Measurements from ENCODE around the gene UGT8.

Gene UGT8

DNA sequence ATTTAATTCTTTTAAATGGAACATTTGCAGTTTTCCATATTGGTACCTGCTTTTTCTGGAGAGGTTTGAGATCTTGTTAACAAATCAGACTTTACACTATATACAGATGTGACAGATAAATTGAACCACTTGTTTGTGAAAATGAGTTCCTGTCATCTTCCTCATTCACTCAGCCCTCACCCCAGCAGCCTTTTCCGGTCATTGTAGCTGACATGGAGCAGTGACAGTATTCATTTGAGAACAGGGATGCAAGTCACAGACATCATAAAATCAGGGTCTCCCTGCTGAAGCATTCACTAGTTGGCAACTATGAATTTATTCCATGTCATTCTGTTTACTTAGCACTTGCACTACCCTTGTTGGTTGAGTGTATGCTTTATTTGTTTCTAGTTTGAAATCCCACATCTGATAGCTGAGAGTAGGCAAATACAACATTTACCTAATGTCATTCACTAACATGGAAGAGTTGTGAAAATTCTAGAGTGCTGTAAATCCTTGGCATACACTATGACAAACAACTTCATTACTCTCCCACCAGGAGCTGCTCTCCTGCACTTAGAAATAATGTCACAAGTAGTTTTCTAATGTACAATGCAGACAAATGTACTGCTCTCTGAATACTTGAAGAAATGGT, 78.9 kb downstream of the UGT8 start:
- no peak for DNase-seq (ENCODE audit: low read depth)
- TF ChIP-seq CTCF (conservative IDR thresholded peaks at IDR 0.05; ENCODE audit: control insufficient read depth, insufficient read depth, low read depth, low read length): no peak

DNA sequence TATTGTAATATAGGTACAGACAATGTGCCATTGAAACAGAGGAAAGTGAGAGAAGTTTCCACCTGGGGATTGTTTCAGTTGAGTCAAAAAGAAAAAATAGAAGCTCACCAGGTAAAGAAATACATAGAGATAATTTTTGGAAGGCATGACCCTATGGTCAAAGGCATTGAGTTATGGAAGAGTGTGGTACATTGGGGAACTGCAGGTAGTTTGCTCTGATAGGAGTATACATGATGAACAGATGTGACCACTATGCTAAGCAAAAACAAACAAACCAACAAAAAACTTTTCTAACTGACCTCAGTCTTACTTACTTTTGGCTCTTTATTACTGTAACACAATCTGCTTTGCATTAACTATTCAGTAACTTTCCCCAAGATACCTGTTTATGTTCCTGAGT, 85.9 kb downstream of the UGT8 start:
- H3K4me3 ChIP-seq (ENCODE audit: control insufficient read depth, low read depth, low read length): no peak overlapping the region
- DNase-seq (ENCODE audit: low read depth): no peak
- TF ChIP-seq CTCF (conservative IDR thresholded peaks at IDR 0.05; ENCODE audit: control insufficient read depth, insufficient read depth, low read depth, low read length): no peak

More for the DNA sequence above, 78.9 kb downstream of the UGT8 start:
- H3K4me3 ChIP-seq (ENCODE audit: control insufficient read depth, low read depth, low read length): no peak overlapping the region

- no peak overlapping the region for H3K4me3 ChIP-seq (ENCODE audit: control insufficient read depth, low read depth, low read length)
- peak; percentile 1 for DNase-seq (ENCODE audit: low read depth)
- TF ChIP-seq CTCF (conservative IDR thresholded peaks at IDR 0.05; ENCODE audit: control insufficient read depth, insufficient read depth, low read depth, low read length): no peak
Measured at GRCh38 chr4:114688059-114688458, 89.5 kb downstream of the UGT8 start.

DNA sequence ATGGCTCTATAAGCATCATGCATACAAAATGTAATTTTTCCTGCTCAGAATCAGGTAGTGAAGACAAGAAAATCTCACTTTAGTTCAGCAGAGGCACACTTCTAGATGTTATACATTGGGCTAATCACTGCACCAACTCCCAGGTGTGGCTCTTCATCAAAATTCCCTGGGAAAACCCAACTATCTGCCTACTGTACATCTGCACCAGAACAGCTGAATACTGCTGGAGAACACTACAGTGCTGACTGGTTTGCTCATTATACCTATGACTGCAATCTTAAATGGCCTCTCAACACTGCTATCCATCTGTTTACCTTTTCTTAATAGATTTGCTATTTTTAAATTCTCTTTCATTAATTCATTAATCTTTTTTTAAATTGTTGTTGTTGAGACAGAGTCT, 92.0 kb downstream of the UGT8 start:
- no peak for TF ChIP-seq CTCF (conservative IDR thresholded peaks at IDR 0.05; ENCODE audit: control insufficient read depth, insufficient read depth, low read depth, low read length)
- DNase-seq (ENCODE audit: low read depth): no peak
- H3K4me3 ChIP-seq (ENCODE audit: control insufficient read depth, low read depth, low read length): no peak overlapping the region

GRCh38 chr4:114691865-114692264, 93.3 kb downstream of the UGT8 start:
- no peak overlapping the region for H3K4me3 ChIP-seq (ENCODE audit: control insufficient read depth, low read depth, low read length)
- TF ChIP-seq CTCF (conservative IDR thresholded peaks at IDR 0.05; ENCODE audit: control insufficient read depth, insufficient read depth, low read depth, low read length): no peak
- DNase-seq (ENCODE audit: low read depth): no peak

DNA sequence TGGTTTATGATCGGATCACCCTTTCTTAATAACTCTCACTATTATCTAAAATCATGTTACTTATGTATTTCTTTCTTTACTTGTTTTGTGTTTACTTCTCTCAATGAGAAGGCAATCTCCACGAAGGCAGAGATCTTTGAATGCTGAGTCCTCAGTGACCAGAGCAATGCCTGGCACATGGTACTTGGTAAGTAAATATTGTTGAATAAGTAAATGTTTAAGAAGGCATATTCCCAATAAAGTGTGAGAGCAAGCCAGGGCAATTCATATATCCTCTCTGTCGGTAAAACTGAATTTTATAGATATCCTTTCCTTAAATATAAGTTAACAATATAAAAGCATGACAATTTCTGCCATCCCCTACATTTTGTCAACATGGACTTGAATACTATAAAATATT, 94.4 kb downstream of the UGT8 start:
- DNase-seq (ENCODE audit: low read depth): no peak
- no peak overlapping the region for H3K4me3 ChIP-seq (ENCODE audit: control insufficient read depth, low read depth, low read length)
- no peak for TF ChIP-seq CTCF (conservative IDR thresholded peaks at IDR 0.05; ENCODE audit: control insufficient read depth, insufficient read depth, low read depth, low read length)

DNA sequence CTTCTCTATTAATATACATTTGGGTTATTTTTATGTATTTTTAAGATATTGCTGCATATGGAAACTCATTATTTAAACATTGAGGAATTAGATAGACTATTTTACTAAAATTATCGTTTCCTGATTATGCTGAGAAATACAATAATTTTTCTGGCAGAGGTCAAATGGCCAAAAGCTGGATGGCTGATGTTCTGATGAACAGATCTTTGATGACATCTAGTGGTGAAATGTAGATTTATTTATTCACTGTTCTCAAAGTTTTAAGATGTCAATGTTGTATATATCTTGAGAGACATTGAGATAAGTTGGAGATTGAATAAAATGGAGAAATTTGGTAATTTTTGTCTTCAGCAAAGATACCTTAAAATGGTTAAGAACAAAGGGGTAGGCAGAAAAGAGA, 96.2 kb downstream of the UGT8 start:
- H3K4me3 ChIP-seq (ENCODE audit: control insufficient read depth, low read depth, low read length): no peak overlapping the region
- peak; percentile 53 for TF ChIP-seq CTCF (conservative IDR thresholded peaks at IDR 0.05; ENCODE audit: control insufficient read depth, insufficient read depth, low read depth, low read length)
- peak; percentile 43 for DNase-seq (ENCODE audit: low read depth)

All from fibroblast of mammary gland (primary cell).